ENCODE data around the gene PIGC. TPM values are rescaled to one million over a fixed set of nuclear protein-coding genes. Genes with fewer than 3 reads are reported as not detected.
A peak's percentile ranks its signal among the peaks of the same experiment; 100 is the strongest.

PIGC gene
- total RNA-seq, 1 donor from 2014 or later, result 16.1 TPM

DNA sequence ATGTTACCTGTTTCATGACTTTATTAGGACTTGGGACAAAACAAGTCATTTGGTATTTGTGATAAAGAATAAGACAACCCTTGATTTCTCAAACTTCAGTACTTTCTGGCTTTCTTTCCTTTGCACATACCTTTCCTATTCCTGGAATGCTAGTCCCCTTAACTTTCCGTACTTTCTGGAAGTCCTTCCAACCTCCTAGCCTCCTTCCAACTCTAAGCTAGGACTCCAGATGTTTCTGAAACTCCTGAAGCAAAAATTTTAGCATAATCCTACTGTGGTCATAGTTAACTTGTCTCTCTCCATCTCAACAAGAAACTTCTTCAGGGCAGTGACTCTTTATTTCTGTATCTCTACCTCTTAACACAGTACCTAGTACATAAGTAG lies 43.2 kb downstream of the PIGC start:
- DNase-seq (ENCODE audit: extremely low read depth, low read depth, low spot score), result no peak

DNA sequence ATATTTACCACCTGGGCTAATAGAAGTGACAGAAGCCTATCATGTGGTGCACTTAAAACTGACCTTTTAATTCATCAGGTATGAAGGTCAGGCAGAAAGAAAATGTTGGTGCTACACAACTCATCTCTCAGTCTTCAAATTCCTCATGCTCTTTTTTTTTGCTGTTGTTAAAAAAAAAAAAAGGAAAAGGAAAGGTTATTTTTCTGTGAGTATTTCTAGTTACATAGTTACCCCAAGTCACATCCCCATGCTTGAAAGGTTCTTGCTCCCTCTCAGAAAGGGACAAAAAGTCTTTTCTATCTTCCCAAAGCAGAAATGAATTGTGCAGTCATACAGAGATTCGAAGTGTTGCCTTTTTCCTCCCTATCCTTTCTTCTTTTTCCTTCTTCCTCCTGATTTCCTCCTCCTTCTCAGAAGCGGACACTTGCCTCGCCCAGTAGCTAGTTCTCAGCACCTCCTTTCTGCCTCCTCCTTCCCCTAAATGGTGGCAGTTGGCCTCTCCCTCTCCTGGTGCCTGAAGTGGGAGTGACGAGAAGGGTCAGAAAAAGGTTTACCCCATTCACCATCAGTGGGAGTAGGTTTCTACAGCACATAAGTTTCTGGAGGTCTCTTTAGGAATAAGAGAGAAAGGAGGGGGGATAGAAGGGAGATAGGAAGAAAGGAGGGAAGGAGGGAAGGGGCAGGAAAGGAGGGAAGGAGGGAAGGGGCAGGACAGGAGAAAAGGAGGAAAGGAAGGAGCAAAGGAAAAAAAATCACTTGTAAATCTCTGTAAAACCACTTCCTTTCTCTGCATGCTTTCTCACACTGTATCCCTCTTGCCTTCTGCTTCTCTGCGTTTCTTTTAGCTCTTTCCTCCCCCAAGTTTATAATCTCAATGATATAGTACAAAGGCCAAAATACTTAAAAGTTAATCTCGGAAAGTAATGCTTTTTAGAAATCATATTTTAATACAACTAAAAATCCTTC lies 43.8 kb downstream of the PIGC start:
- DNase-seq (ENCODE audit: extremely low read depth, low read depth, low spot score), result no peak

DNA sequence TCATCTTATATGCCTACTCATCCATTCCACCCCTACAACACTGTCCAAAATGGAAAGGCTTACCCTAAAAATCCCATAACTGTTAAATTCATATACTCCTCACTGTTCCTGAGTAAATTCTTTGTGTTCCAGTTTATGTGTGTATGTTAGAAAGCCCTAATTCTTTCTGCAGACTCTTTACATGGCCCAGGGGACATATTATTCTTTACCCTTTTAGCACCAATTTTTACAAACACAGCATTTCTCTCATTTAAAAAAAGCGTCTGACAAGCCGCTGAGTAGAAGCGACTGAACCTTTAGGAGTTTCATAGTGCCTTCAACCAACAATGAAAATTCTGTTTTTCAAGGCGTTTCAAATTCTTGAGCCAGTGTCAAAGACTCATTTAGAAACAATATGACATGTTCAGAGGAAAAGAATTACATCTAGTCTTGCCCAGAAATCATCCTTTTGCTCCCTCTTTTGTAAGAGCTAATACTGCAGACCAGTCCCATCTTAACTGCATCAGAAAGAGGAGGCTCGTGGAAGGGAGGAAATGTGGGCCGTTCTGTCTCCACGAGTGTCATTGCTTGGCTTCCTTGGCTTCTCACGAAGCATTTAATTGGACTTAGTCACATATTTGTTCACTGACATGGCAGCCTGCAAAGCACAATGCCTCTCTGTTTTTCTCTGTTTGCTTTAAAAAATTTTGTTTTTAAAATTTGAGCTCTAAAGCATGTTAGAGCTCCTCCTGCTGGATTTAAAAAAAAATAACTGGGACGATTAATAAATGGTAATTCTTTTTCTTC lies 44.7 kb downstream of the PIGC start:
- peak; percentile 64 for DNase-seq (ENCODE audit: extremely low read depth, low read depth, low spot score)

GRCh38 chr1:172398193-172398592 lies 45.7 kb downstream of the PIGC start:
- DNase-seq (ENCODE audit: extremely low read depth, low read depth, low spot score), result no peak

DNA sequence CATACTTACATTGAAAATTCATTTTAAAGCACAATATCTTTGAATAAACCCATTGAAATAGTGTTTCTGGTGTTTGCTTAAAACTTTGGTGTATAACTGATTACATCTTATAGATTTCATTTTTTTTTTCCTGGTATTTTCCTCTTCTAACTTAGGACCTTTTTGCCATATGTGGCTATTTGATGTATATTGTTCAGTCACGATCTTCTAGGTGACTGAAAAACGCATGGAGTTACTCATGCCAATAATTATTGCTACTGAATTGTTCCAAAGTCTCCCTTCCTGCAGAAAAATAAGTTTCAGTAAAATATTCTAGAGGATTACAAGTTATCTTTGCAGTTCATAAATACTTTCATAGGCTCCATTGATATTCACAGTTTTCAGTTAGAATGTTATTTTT lies 46.2 kb downstream of the PIGC start:
- no peak for DNase-seq (ENCODE audit: extremely low read depth, low read depth, low spot score)

GRCh38 chr1:172397221-172397620 lies 46.6 kb downstream of the PIGC start:
- no peak for DNase-seq (ENCODE audit: extremely low read depth, low read depth, low spot score)

DNA sequence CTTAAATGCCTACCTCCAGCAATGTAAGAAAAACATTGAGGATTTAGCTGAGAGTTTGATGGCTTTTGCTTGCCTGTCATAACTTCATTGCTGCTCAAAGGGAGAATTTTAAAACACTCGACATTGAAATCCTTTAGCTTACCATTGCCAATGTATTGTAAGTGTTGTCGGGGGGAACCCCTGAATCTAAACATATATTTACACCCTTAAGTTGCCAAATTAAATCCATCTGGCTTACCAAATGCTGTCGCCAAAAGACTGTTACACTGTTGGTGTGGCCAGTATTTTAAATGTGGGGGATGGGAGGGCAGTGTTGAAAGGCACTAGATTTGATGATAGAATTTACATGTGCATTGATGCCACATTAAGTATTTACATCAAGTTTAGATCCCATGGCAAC lies 48.3 kb downstream of the PIGC start:
- no peak for DNase-seq (ENCODE audit: extremely low read depth, low read depth, low spot score)

GRCh38 chr1:172394811-172395210 lies 49.1 kb downstream of the PIGC start:
- no peak for DNase-seq (ENCODE audit: extremely low read depth, low read depth, low spot score)

GRCh38 chr1:172394141-172394751 lies 49.6 kb downstream of the PIGC start:
- no peak for DNase-seq (ENCODE audit: extremely low read depth, low read depth, low spot score)

GRCh38 chr1:172393354-172393753 lies 50.5 kb downstream of the PIGC start:
- DNase-seq (ENCODE audit: extremely low read depth, low read depth, low spot score), result no peak

DNA sequence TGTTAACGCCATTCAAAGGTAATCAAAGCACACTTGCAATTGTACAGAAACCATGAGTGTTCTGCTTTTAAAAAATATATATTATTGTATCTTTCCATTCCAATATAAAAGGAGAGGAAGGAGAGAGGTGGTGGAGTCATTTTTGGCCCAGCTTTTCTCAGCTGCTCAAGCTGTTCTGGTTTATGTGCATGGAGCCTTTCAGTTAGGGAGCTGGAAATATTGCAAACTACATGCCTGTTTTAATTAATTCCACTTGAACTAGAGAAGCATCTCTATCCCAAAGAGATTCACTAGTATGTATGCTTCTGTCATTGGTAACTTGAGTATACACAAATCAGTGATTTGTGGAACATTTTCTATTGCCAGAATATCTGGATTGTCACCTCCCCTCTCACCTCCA lies 51.9 kb downstream of the PIGC start:
- no peak for DNase-seq (ENCODE audit: extremely low read depth, low read depth, low spot score)

Other genes with a start within 250 kb of the PIGC start
- gene C1orf105, start 23.4 kb downstream of the PIGC start, total RNA-seq, result not detected in 2 replicates
- 17.9 and 28.0 TPM in 2 replicates for gene SUCO, start 89.1 kb upstream of the PIGC start, total RNA-seq
- gene FASLG, start 215.0 kb upstream of the PIGC start, total RNA-seq, result not detected in 2 replicates